ENCODE data around the gene TBC1D10A. TPM values are rescaled to one million over a fixed set of nuclear protein-coding genes. Genes with fewer than 3 reads are reported as not detected.

Gene TBC1D10A
- total RNA-seq, 1 experiment from 2014 or later: 8.4 TPM

GRCh38 chr22:30277547-30278344, 49.0 kb downstream of the TBC1D10A start:
- H3K23me2 ChIP-seq (ENCODE audit: insufficient read length, low read depth, low read length, poor library complexity, severe bottlenecking): no peaks in the 10 kb centered on the region
- H3T11ph ChIP-seq (ENCODE audit: low read length): no peak overlapping the region
- H3K4ac ChIP-seq (ENCODE audit: low read depth, low read length): no peak overlapping the region
- H4K20me1 ChIP-seq (ENCODE audit: control insufficient read depth, insufficient read depth, insufficient read length): no peaks in the 10 kb centered on the region
- no peak overlapping the region for H2BK12ac ChIP-seq (ENCODE audit: insufficient read length, low read depth, low read length)
- Mint-ChIP-seq H3K27me3 (ENCODE audit: low read depth) (peaks cover 8% of the 10 kb centered on the region), H3K4me3 (peak overlapping the region in 1 of 2 experiments; percentile 62; a peak in 3 of 5 replicates), H3K4me1 (peaks cover 10 to 16% of the 10 kb centered on the region in 2 experiments), H3K9me3 (no peaks in the 10 kb centered on the region), H3K36me3 (ENCODE audit: insufficient read depth in 1 of 3, low read depth in 3 of 3) (no peaks in the 10 kb centered on the region), H3K27ac (peak overlapping the region in 2 of 3 experiments; percentile 22 to 68; a peak in 2 of 7 replicates)
- no peak overlapping the region for H3K27ac ChIP-seq (ENCODE audit: insufficient read length, low read depth, low read length)
- no peak overlapping the region for H2AK5ac ChIP-seq (ENCODE audit: insufficient read length, low read length)
- H3K14ac ChIP-seq (ENCODE audit: insufficient read depth, low read length): no peak overlapping the region; the same call in 1 of the 2 replicates
- no peak overlapping the region for H2BK15ac ChIP-seq (ENCODE audit: low read depth, low read length)
- no peak overlapping the region for H4K5ac ChIP-seq (ENCODE audit: insufficient read length, low read depth, low read length)
- DNase-seq: no peak
- no peak overlapping the region for H4K91ac ChIP-seq (ENCODE audit: insufficient read length, low read depth, low read length)
- no peak overlapping the region for H3K23ac ChIP-seq (ENCODE audit: insufficient read length, low read depth, low read length)
- no peak overlapping the region for H3K9ac ChIP-seq (ENCODE audit: extremely low read depth, insufficient read length, low read length)
- H2BK120ac ChIP-seq (ENCODE audit: low read depth, low read length, poor library complexity, severe bottlenecking): no peak overlapping the region
- no peaks in the 10 kb centered on the region for H3K79me2 ChIP-seq (ENCODE audit: insufficient read depth, low read length)
- no peak overlapping the region for H2BK20ac ChIP-seq (ENCODE audit: low read depth, low read length, poor library complexity, severe bottlenecking)
- no peaks in the 10 kb centered on the region for H3K27me3 ChIP-seq (ENCODE audit: insufficient read depth, low read length)
- TF ChIP-seq CTCF (conservative IDR thresholded peaks at IDR 0.05): no peak
- no peak overlapping the region for H4K8ac ChIP-seq (replicated peaks; ENCODE audit: insufficient read length, low read depth, low read length)
- no peak overlapping the region for H3K18ac ChIP-seq (ENCODE audit: insufficient read length, low read depth, low read length)
- no peak overlapping the region for H2AFZ ChIP-seq (ENCODE audit: low read length)
- no peaks in the 10 kb centered on the region for H3K79me1 ChIP-seq (ENCODE audit: insufficient read depth, low read depth, low read length, poor library complexity, severe bottlenecking)
- no CpG with 5 or more reads among the region's 14 CpGs for WGBS (ENCODE audit: extremely low coverage, insufficient read length, low lambda C conversion rate)
- no peak overlapping the region for H2BK5ac ChIP-seq (ENCODE audit: insufficient read length, low read length)
- no peaks in the 10 kb centered on the region for H3K9me3 ChIP-seq (ENCODE audit: control insufficient read depth, low read depth, low read length)
- H3K4me2 ChIP-seq (ENCODE audit: insufficient read depth, insufficient read length, low read length): no peak overlapping the region
- H3K56ac ChIP-seq (ENCODE audit: insufficient read length, low read depth, low read length): no peak overlapping the region
- no peaks in the 10 kb centered on the region; the same call in 1 of the 2 replicates for H3K4me1 ChIP-seq (ENCODE audit: insufficient read depth, low read length)

Measured in H9 (cell line).